Measurements from ENCODE around the gene ANO7.

ANO7 gene

DNA sequence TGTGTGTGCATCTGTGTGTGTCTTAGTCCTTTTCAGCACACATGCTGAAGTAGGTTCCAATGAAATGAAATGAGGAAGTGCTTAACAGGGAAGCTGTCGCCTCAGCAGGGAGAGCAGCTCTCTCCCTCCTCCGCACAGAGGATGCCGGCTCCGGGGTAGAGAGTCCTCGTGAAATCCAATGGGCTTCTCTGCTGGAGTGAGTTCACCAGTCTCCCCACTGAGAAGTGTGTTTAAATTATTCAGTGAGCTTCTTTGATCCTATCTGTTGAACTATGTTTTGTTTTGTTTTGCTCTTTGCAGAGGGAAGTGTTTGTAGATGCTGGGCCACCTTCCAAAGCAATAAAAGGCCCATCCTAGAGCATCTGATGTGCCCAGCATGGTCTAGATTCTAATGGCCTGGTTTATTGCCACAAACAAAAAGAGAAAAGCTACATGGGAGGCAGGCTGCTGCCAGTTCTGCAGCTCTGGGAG lies 31.5 kb upstream of the ANO7 start:
- H3K4me3 ChIP-seq (ENCODE audit: low read depth, low read length): no peak overlapping the region
- TF ChIP-seq, protein P1, sequence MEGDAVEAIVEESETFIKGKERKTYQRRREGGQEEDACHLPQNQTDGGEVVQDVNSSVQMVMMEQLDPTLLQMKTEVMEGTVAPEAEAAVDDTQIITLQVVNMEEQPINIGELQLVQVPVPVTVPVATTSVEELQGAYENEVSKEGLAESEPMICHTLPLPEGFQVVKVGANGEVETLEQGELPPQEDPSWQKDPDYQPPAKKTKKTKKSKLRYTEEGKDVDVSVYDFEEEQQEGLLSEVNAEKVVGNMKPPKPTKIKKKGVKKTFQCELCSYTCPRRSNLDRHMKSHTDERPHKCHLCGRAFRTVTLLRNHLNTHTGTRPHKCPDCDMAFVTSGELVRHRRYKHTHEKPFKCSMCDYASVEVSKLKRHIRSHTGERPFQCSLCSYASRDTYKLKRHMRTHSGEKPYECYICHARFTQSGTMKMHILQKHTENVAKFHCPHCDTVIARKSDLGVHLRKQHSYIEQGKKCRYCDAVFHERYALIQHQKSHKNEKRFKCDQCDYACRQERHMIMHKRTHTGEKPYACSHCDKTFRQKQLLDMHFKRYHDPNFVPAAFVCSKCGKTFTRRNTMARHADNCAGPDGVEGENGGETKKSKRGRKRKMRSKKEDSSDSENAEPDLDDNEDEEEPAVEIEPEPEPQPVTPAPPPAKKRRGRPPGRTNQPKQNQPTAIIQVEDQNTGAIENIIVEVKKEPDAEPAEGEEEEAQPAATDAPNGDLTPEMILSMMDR (conservative IDR thresholded peaks at IDR 0.05; ENCODE audit: low read depth, low read length): no peak
- DNase-seq (ENCODE audit: low read depth): no peak

DNA sequence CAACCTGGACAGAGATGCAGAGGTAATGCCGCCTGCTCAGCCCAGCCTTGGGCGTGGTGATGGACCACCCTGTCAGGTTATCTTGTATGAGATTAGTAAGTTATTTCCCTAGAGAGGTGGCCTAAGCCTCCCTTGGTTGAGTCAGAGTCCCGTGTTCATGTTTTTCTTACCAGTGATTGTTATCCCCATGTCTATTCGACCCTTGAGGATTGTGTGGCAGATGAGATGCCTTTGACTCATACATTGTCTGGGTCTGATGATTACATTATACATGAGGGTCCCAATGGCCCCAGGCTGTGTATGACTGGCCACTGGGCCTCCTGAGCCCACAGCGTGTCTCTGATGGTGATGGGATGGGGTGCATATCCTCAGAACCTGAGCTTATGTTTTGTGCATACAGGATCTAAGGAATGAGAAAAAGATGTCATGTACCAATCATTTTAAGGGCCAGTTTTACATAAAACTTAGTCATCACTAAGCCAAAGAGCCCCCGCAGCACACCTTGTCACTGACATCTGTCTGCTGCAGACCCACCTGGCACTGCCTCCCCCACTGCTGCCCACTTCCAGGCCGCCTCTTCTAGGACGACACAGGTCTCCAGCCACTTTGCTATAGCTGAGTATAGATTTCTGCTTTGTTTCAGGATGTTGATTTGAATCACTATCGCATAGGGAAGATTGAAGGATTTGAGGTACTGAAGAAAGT lies 30.5 kb upstream of the ANO7 start:
- peak; percentile 39 for DNase-seq (ENCODE audit: low read depth)
- TF ChIP-seq, protein P1 (conservative IDR thresholded peaks at IDR 0.05; ENCODE audit: low read depth, low read length): no peak
- H3K4me3 ChIP-seq (ENCODE audit: low read depth, low read length): no peak overlapping the region

GRCh38 chr2:241158546-241158900 lies 30.0 kb upstream of the ANO7 start:
- TF ChIP-seq, protein P1 (conservative IDR thresholded peaks at IDR 0.05; ENCODE audit: low read depth, low read length): no peak
- DNase-seq (ENCODE audit: low read depth): no peak
- H3K4me3 ChIP-seq (ENCODE audit: low read depth, low read length): no peak overlapping the region

DNA sequence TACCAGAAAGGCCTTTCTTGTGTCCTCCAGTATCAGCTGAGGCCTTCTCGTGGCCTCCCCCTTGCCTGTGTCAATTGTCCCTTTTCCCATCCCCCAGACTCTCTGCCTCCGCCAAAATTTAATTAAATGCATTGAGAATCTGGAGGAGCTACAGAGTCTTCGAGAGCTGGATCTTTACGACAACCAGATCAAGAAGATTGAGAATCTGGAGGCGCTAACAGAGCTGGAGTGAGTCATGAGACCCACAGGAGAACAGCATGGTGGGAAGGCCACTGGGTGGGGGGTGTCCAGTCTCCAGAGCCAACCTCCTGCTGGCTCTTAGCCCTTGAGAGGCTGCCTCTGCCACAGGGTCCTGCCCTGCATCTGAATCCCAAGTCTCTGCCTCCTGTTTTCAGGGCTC lies 29.4 kb upstream of the ANO7 start:
- H3K4me3 ChIP-seq (ENCODE audit: low read depth, low read length): no peak overlapping the region
- TF ChIP-seq, protein P1 (conservative IDR thresholded peaks at IDR 0.05; ENCODE audit: low read depth, low read length): no peak
- no peak for DNase-seq (ENCODE audit: low read depth)

- no peak overlapping the region for H3K4me3 ChIP-seq (ENCODE audit: low read depth, low read length)
- TF ChIP-seq, protein P1 (conservative IDR thresholded peaks at IDR 0.05; ENCODE audit: low read depth, low read length): no peak
- DNase-seq (ENCODE audit: low read depth): no peak
Measured at GRCh38 chr2:241160318-241160717, 28.2 kb upstream of the ANO7 start.

- H3K4me3 ChIP-seq (ENCODE audit: low read depth, low read length): no peak overlapping the region
- TF ChIP-seq, protein P1 (conservative IDR thresholded peaks at IDR 0.05; ENCODE audit: low read depth, low read length): no peak
- DNase-seq (ENCODE audit: low read depth): peak; percentile 76
Measured at GRCh38 chr2:241161646-241162281, 26.7 kb upstream of the ANO7 start.
